ENCODE measurements around the gene TMUB1.

DNA sequence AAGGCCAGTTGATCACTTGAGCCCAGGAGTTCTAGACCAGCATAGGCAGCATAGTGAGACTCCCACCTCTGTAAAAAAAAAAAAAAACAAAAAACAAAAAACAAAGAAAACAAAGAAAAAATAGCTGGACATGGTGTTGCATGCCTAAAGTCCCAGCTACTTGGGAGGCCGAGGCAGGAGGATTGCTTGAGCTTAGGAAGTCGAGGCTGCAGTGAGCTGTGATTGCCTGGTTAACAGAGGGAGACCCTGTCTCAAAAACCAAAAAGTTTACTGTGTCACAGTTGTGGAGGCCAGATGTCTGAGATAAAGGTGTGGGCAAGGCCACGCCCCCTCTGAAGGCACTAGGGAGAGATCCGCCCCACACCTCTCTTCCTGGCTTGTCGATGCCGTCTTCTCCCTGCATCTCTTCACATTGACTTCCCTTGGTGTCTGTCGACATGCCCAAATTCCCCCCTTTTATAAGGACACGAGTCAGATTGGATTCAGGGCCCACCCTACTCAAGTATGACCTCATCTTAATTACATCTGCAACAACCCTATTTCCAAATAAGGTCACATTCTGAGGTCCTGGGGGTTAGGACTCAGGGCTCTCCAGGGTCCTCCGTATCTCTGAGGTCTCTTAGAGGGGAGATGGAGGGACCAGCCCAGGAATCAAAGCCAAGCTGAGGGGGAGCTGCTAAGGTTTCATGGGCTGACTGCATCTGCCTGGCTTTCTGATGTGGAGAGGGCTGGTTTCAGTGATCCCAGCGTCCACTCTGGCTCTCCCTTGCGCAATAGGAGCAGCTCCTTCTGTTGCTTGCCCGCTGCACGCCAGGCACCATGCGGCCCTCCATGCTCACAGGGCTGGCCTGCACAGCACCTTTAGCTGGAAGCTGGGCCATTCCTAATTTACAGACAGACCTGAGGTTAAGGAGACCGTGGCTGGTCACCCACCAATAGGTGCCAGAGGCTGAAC lies 26.1 kb upstream of the TMUB1 start:
- TF ChIP-seq, protein P1, sequence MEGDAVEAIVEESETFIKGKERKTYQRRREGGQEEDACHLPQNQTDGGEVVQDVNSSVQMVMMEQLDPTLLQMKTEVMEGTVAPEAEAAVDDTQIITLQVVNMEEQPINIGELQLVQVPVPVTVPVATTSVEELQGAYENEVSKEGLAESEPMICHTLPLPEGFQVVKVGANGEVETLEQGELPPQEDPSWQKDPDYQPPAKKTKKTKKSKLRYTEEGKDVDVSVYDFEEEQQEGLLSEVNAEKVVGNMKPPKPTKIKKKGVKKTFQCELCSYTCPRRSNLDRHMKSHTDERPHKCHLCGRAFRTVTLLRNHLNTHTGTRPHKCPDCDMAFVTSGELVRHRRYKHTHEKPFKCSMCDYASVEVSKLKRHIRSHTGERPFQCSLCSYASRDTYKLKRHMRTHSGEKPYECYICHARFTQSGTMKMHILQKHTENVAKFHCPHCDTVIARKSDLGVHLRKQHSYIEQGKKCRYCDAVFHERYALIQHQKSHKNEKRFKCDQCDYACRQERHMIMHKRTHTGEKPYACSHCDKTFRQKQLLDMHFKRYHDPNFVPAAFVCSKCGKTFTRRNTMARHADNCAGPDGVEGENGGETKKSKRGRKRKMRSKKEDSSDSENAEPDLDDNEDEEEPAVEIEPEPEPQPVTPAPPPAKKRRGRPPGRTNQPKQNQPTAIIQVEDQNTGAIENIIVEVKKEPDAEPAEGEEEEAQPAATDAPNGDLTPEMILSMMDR (IDR thresholded peaks at IDR 0.05; ENCODE audit: extremely low read depth in 1 of 2, insufficient read depth in 1 of 2, low read depth in 1 of 2, low read length in 2 of 2), result no peak
- no peak for TF ChIP-seq POLR2A (IDR thresholded peaks at IDR 0.05; ENCODE audit: low read depth, low read length)
- TF ChIP-seq POLR2AphosphoS5 (IDR thresholded peaks at IDR 0.05; ENCODE audit: insufficient read depth, low read depth, low read length), result no peak
- TF ChIP-seq EZH2 (IDR thresholded peaks at IDR 0.05; ENCODE audit: borderline replicate concordance, low read depth, low read length, severe bottlenecking), result no peak
- no peak for TF ChIP-seq MYC (IDR thresholded peaks at IDR 0.05; ENCODE audit: low read depth, low read length)
- TF ChIP-seq, protein P2, sequence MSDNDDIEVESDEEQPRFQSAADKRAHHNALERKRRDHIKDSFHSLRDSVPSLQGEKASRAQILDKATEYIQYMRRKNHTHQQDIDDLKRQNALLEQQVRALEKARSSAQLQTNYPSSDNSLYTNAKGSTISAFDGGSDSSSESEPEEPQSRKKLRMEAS (IDR thresholded peaks at IDR 0.05; ENCODE audit: insufficient read depth, insufficient read length), result no peak
- no peak for TF ChIP-seq GATA2 (IDR thresholded peaks at IDR 0.05; ENCODE audit: insufficient read depth, insufficient read length, low read depth, low read length)

Measured in endothelial cell of umbilical vein (primary cell).